ENCODE results near the gene PDZD2.

- TF ChIP-seq CTCF (IDR thresholded peaks at IDR 0.05) (no peak), POLR2AphosphoS5 (IDR thresholded peaks at IDR 0.05; ENCODE audit: insufficient read depth in 1 of 2, low read depth in 1 of 2) (no peak)
Measured at GRCh38 chr5:31655491-31655890, 16.6 kb downstream of the PDZD2 start.

Data from vagina (tissue), 2 donors.